ENCODE results near the gene PARP11. TPM values are rescaled to one million over a fixed set of nuclear protein-coding genes. Genes with fewer than 3 reads are reported as not detected.

Gene PARP11
- total RNA-seq, 1 experiment from 2014 or later, result 2.7 TPM

DNA sequence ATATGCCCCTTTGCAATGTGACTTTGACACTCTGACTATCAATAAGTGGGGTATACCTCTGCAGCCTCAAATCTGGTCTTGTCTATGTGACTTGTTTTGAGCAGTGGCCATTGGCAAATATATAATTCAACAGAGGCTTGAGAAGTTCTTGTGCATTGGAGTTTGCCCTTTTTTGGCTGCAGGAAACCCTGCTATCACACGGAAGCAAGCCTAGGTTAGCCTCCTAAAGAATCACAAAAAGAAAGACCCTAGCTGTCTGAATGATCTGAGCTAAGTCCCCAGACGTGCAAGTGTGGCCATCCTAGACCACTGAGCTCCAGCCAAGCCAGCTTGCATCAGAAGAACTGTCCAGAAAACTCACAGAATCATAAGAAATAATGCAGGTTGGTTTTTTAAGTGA is 31.8 kb upstream of the PARP11 start:
- H3K9ac ChIP-seq (ENCODE audit: low read length), result no peak overlapping the region
- H3K27ac ChIP-seq (ENCODE audit: low read depth, low read length), result no peak overlapping the region
- DNase-seq (ENCODE audit: low read depth, low spot score) (no peak), ATAC-seq (no peak)
- ChIA-PET RAD21 (ENCODE audit: low non-redundant PET in 1 of 2, low total read pairs in 2 of 2, uncharacterized antibody in 2 of 2, unreplicated experiment in 2 of 2) (no interaction called here), CTCF (no interaction called here), POLR2A (no interaction called here)
- no peaks in the 10 kb centered on the region for H3K9me3 ChIP-seq (ENCODE audit: control insufficient read depth in 1 of 2, insufficient read depth in 1 of 2, low read depth in 1 of 2, low read length in 2 of 2)
- TF ChIP-seq POLR2A (IDR thresholded peaks at IDR 0.05; ENCODE audit: borderline replicate concordance, extremely low read depth, insufficient read depth, insufficient read length), result no peak
- no peak for TF ChIP-seq SRF (IDR thresholded peaks at IDR 0.05; ENCODE audit: low read depth)
- TF ChIP-seq SP1 (IDR thresholded peaks at IDR 0.05; ENCODE audit: low read depth), result no peak
- no peak for TF ChIP-seq ZNF274 (IDR thresholded peaks at IDR 0.05; ENCODE audit: low read depth, low read length)
- no peak for TF ChIP-seq EGR1 (IDR thresholded peaks at IDR 0.05; ENCODE audit: low read depth)
- TF ChIP-seq, protein P1, sequence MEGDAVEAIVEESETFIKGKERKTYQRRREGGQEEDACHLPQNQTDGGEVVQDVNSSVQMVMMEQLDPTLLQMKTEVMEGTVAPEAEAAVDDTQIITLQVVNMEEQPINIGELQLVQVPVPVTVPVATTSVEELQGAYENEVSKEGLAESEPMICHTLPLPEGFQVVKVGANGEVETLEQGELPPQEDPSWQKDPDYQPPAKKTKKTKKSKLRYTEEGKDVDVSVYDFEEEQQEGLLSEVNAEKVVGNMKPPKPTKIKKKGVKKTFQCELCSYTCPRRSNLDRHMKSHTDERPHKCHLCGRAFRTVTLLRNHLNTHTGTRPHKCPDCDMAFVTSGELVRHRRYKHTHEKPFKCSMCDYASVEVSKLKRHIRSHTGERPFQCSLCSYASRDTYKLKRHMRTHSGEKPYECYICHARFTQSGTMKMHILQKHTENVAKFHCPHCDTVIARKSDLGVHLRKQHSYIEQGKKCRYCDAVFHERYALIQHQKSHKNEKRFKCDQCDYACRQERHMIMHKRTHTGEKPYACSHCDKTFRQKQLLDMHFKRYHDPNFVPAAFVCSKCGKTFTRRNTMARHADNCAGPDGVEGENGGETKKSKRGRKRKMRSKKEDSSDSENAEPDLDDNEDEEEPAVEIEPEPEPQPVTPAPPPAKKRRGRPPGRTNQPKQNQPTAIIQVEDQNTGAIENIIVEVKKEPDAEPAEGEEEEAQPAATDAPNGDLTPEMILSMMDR (IDR thresholded peaks at IDR 0.05 in 2 of 3, conservative IDR thresholded peaks at IDR 0.05 in 1 of 3; ENCODE audit: borderline replicate concordance in 1 of 3, insufficient read depth in 1 of 3, low read depth in 2 of 3, low read length in 2 of 3), result no peak
- TF ChIP-seq CEBPB (IDR thresholded peaks at IDR 0.05; ENCODE audit: low read depth), result no peak
- no peak for TF ChIP-seq SIN3A (IDR thresholded peaks at IDR 0.05; ENCODE audit: low read depth)
- TF ChIP-seq YY1 (IDR thresholded peaks at IDR 0.05; ENCODE audit: extremely low read depth, insufficient replicate concordance, low read depth, low read length), result no peak
- TF ChIP-seq, protein P2, sequence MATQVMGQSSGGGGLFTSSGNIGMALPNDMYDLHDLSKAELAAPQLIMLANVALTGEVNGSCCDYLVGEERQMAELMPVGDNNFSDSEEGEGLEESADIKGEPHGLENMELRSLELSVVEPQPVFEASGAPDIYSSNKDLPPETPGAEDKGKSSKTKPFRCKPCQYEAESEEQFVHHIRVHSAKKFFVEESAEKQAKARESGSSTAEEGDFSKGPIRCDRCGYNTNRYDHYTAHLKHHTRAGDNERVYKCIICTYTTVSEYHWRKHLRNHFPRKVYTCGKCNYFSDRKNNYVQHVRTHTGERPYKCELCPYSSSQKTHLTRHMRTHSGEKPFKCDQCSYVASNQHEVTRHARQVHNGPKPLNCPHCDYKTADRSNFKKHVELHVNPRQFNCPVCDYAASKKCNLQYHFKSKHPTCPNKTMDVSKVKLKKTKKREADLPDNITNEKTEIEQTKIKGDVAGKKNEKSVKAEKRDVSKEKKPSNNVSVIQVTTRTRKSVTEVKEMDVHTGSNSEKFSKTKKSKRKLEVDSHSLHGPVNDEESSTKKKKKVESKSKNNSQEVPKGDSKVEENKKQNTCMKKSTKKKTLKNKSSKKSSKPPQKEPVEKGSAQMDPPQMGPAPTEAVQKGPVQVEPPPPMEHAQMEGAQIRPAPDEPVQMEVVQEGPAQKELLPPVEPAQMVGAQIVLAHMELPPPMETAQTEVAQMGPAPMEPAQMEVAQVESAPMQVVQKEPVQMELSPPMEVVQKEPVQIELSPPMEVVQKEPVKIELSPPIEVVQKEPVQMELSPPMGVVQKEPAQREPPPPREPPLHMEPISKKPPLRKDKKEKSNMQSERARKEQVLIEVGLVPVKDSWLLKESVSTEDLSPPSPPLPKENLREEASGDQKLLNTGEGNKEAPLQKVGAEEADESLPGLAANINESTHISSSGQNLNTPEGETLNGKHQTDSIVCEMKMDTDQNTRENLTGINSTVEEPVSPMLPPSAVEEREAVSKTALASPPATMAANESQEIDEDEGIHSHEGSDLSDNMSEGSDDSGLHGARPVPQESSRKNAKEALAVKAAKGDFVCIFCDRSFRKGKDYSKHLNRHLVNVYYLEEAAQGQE (IDR thresholded peaks at IDR 0.05; ENCODE audit: low read depth), result no peak
- TF ChIP-seq, protein P3, sequence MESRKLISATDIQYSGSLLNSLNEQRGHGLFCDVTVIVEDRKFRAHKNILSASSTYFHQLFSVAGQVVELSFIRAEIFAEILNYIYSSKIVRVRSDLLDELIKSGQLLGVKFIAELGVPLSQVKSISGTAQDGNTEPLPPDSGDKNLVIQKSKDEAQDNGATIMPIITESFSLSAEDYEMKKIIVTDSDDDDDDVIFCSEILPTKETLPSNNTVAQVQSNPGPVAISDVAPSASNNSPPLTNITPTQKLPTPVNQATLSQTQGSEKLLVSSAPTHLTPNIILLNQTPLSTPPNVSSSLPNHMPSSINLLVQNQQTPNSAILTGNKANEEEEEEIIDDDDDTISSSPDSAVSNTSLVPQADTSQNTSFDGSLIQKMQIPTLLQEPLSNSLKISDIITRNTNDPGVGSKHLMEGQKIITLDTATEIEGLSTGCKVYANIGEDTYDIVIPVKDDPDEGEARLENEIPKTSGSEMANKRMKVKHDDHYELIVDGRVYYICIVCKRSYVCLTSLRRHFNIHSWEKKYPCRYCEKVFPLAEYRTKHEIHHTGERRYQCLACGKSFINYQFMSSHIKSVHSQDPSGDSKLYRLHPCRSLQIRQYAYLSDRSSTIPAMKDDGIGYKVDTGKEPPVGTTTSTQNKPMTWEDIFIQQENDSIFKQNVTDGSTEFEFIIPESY (IDR thresholded peaks at IDR 0.05; ENCODE audit: extremely low read depth, insufficient replicate concordance, low read length), result no peak
- TF ChIP-seq FOSL1 (IDR thresholded peaks at IDR 0.05; ENCODE audit: low read depth), result no peak
- TF ChIP-seq, protein P4, sequence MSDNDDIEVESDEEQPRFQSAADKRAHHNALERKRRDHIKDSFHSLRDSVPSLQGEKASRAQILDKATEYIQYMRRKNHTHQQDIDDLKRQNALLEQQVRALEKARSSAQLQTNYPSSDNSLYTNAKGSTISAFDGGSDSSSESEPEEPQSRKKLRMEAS (IDR thresholded peaks at IDR 0.05), result no peak
- TF ChIP-seq CBX3 (IDR thresholded peaks at IDR 0.05; ENCODE audit: low read depth), result no peak
- TF ChIP-seq ZFX (IDR thresholded peaks at IDR 0.05), result no peak
- TF ChIP-seq, protein P5, sequence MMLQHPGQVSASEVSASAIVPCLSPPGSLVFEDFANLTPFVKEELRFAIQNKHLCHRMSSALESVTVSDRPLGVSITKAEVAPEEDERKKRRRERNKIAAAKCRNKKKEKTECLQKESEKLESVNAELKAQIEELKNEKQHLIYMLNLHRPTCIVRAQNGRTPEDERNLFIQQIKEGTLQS (IDR thresholded peaks at IDR 0.05), result no peak
- TF ChIP-seq RAD21 (IDR thresholded peaks at IDR 0.05; ENCODE audit: low read depth), result no peak
- no peak overlapping the region for H3K4me3 ChIP-seq (replicated peaks in 1 of 2; ENCODE audit: low read depth in 1 of 2, low read length in 2 of 2)
- H4K20me1 ChIP-seq (ENCODE audit: insufficient read depth), result no peaks in the 10 kb centered on the region
- no peaks in the 10 kb centered on the region for H3K79me2 ChIP-seq (ENCODE audit: insufficient read depth, low read length)
- no TSS peak for BruUV-seq (replicated peaks)
- peaks cover 29% of the 10 kb centered on the region for H3K27me3 ChIP-seq (ENCODE audit: insufficient read depth, low read length)
- intact Hi-C loops (cut with micrococcal nuclease), result no loop called here
- H3K4me1 ChIP-seq (ENCODE audit: control insufficient read depth in 1 of 2, insufficient read depth in 2 of 2, low read length in 2 of 2), result no peaks in the 10 kb centered on the region
- no peaks in the 10 kb centered on the region for H3K36me3 ChIP-seq (ENCODE audit: control insufficient read depth in 1 of 2, insufficient read depth in 2 of 2, low read length in 2 of 2)
- H2AFZ ChIP-seq (ENCODE audit: low read depth, low read length, poor library complexity, severe bottlenecking), result no peak overlapping the region
- H3K4me2 ChIP-seq (ENCODE audit: low read length), result no peak overlapping the region
- no peaks in the 10 kb centered on the region for H3K9me2 ChIP-seq (ENCODE audit: insufficient read depth)

Measured in HCT116 (cell line).